Esophagus squamous epithelium (tissue), 5 donors: ENCODE results near the gene HOXA9. TPM values are rescaled to one million over a fixed set of nuclear protein-coding genes. Genes with fewer than 3 reads are reported as not detected.
A peak's percentile ranks its signal among the peaks of the same experiment; 100 is the strongest.

Experiments
- DNase-seq: peaks from one replicate; lab custom pipeline; 2025; lab: John Stamatoyannopoulos, UW
- H3K27ac ChIP-seq, 4 donors: fragments of 200-600 bp; sonication (generic); one replicate each; pipeline ENCODE4 v1.5.1; 2016 to 2019; ENCODE audit warnings: mild to moderate bottlenecking in 1 of 4
- H3K27me3 ChIP-seq, 4 donors: fragments of 200-600 bp; sonication (generic); 1 replicate in 3 of 4; 2 replicates in 1 of 4; pipeline versions ENCODE4 v1.5.1 to v1.6.0; 2017 to 2021; ENCODE audit warnings: antibody characterized with exemption in 1 of 4
- H3K36me3 ChIP-seq, 3 donors: fragments of 200-600 bp; sonication (generic); one replicate each; pipeline ENCODE4 v1.5.1; 2016 to 2019
- H3K4me1 ChIP-seq, 3 donors: fragments of 200-600 bp; sonication (generic); one replicate each; pipeline ENCODE4 v1.5.1; 2017 to 2019
- H3K4me3 ChIP-seq, 4 donors: fragments of 200-600 bp; sonication (generic); 1 replicate in 3 of 4; 2 replicates in 1 of 4; pipeline ENCODE4 v1.5.1; 2016 to 2019; ENCODE audit warnings: mild to moderate bottlenecking in 2 of 4, moderate library complexity in 1 of 4
- H3K9me3 ChIP-seq, 3 donors: fragments of 200-600 bp; sonication (generic); one replicate each; pipeline ENCODE4 v1.5.1; 2016 to 2019
- POLR2A ChIP-seq, 4 donors: fragments of 450-650 bp; IDR thresholded peaks; one replicate each; pipeline ENCODE4 v1.6.1; 2017; ENCODE audit warnings: antibody characterized with exemption in 4 of 4, mild to moderate bottlenecking in 4 of 4, moderate library complexity in 3 of 4
- WGBS, 2 donors: methylation state at CpG; one replicate each; pipeline ENCODE4 v1.1.5; 2018; 5-methylcytosine and 5-hydroxymethylcytosine counted together
- intact Hi-C: fragments of 100-400 bp; cut with DNase I; formaldehyde crosslinking; loops from one replicate; pipeline ENCODE4 v1.15.0; 2022
- total RNA-seq, 4 donors: library from RNA; depleted of rRNA; stranded (reverse); fragments of >200 nt; gene quantifications; one replicate each; pipeline ENCODE4 v1.1.0, GENCODE V29; 2016
- TF ChIP-seq, protein P1 (sequence below), 6 experiments: fragments of 450-650 bp in 4 of 6; fragments of 200-600 bp in 2 of 6; sonication (generic) in 2 of 6; IDR thresholded peaks; one replicate each; pipeline ENCODE4 v1.5.1; 2016 to 2019; ENCODE audit warnings: antibody characterized with exemption in 6 of 6, mild to moderate bottlenecking in 4 of 6, moderate library complexity in 4 of 6
- donor health status: DM: yes; HTN: yes; CAD: no.

HOXA9 gene
- total RNA-seq, 4 donors from 2014 or later = 0.57 to 1.1 TPM; not detected in 2

DNA sequence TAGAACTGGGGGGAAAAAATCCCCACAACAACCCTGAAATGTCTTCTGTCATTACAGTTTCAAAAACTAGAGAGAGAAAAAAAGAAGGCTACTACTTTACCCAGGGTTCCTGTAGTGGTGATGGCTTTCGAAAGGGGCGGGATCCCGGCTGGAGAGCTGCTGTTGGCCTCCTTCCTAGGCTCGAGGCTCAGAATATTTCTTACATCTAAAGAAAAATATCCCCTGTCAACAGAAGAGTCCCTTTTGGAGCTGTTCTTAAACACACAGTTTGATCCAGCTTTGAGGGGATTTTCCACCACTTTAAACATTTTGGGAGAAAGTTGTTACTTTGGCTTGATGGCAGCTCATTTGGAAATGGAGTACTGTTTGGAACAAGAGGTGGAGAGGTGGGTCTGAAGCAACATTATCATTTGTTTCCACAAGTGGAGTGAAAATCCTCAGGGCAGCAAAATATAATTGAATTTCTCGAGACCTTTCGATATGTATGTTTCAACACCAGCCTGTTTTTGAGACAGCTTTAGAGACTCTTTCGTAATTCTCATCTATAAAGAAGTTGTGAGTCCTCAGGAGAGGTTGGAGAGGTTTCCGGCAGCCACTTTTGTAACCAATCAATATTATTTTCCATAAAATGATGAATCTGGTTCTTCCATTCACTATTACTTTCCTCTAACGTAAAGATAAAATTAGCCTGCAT lies 29.5 kb upstream of the HOXA9 start:
- no peaks in the 10 kb centered on the region for H3K9me3 ChIP-seq
- TF ChIP-seq POLR2A (IDR thresholded peaks at IDR 0.05) = no peak
- TF ChIP-seq, protein P1, sequence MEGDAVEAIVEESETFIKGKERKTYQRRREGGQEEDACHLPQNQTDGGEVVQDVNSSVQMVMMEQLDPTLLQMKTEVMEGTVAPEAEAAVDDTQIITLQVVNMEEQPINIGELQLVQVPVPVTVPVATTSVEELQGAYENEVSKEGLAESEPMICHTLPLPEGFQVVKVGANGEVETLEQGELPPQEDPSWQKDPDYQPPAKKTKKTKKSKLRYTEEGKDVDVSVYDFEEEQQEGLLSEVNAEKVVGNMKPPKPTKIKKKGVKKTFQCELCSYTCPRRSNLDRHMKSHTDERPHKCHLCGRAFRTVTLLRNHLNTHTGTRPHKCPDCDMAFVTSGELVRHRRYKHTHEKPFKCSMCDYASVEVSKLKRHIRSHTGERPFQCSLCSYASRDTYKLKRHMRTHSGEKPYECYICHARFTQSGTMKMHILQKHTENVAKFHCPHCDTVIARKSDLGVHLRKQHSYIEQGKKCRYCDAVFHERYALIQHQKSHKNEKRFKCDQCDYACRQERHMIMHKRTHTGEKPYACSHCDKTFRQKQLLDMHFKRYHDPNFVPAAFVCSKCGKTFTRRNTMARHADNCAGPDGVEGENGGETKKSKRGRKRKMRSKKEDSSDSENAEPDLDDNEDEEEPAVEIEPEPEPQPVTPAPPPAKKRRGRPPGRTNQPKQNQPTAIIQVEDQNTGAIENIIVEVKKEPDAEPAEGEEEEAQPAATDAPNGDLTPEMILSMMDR (IDR thresholded peaks at IDR 0.05) = no peak
- WGBS, 2 donors = 39 to 41% methylated on average over 9 of the region's 9 CpGs
- H3K4me1 ChIP-seq = peaks cover 18 to 43% (median 30%) of the 10 kb centered on the region in 3 donors
- DNase-seq = no peak
- H3K36me3 ChIP-seq = no peaks in the 10 kb centered on the region
- H3K27me3 ChIP-seq = peaks cover 39 to 100% (median 73%) of the 10 kb centered on the region in 4 donors
- H3K4me3 ChIP-seq = no peak overlapping the region
- H3K27ac ChIP-seq = no peak overlapping the region
- intact Hi-C loops = loop anchor here (10.0 kb wide), 1 partner anchor 820 kb away; no protein-coding TSS in a partner anchor

DNA sequence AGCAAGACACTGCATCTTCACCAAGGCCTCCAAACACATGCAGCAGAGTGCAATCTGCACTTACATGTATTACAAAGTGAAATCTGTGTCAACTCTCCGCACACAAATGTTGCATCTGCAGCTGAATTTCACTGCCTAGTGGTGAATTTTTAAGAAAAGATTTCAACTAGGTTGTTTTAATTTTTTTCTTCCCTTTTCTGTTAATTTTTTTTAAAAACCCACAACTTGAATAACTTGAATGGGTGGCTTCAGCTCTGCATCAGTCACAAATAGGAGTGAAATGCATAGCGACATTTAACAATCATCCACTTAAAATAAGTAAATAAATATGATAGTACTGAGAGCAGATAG lies 28.6 kb upstream of the HOXA9 start:
- intact Hi-C loops = loop anchor here (10.0 kb wide), 1 partner anchor 821 kb away; no protein-coding TSS in a partner anchor
- Histone ChIP-seq H3K36me3 (no peaks in the 10 kb centered on the region), H3K4me1 (peaks cover 19 to 41% (median 29%) of the 10 kb centered on the region in 3 donors), H3K27me3 (peaks cover 42 to 100% (median 79%) of the 10 kb centered on the region in 4 donors), H3K4me3 (no peak overlapping the region), H3K9me3 (no peaks in the 10 kb centered on the region), H3K27ac (no peak overlapping the region)
- TF ChIP-seq, protein P1 (IDR thresholded peaks at IDR 0.05) = no peak
- TF ChIP-seq POLR2A (IDR thresholded peaks at IDR 0.05) = no peak
- WGBS, 2 donors = 33 to 57% methylated on average over 2 of the region's 2 CpGs
- no peak for DNase-seq

DNA sequence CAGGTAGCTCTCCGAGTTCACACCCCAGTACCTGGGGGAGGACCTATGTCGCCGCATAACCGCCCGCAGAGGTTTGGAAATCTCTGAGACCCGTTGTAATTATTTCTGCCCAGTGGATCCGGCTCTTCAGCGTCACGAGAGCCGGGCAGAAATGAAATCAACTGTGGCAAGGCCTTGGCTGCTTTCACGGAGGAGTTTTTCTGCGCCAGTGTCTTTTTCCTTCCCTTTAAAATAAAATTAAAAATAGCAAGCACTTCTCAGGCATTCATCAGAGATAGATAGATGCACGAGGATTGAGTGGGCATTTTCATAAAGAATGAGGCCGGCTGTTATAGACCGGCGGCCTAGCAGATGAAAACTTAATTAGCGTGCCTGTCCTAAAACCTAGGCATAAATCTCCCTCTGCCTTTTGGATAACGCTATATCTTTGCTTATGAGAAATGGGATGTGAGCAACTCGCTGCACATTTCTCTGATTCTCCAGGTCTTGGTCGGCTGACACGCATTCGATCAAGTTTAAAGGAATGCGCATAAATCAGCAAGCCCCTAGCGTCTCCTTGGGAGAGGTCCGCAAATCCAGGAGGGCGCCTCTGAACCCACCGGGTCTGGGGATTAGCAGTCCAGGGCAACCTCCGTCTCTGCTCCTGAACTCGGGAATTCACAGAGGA lies 28.1 kb upstream of the HOXA9 start:
- TF ChIP-seq POLR2A (IDR thresholded peaks at IDR 0.05) = no peak
- TF ChIP-seq, protein P1 (IDR thresholded peaks at IDR 0.05) = no peak
- Histone ChIP-seq H3K4me3 (peak overlapping the region in 2 of 4 donors; percentile 35 to 61), H3K27me3 (peaks cover 38 to 100% (median 79%) of the 10 kb centered on the region in 4 donors), H3K9me3 (no peaks in the 10 kb centered on the region), H3K36me3 (no peaks in the 10 kb centered on the region), H3K4me1 (peaks cover 22 to 41% (median 29%) of the 10 kb centered on the region in 3 donors), H3K27ac (no peak overlapping the region)
- 25 to 31% methylated on average over 11 to 18 of the region's 29 CpGs for WGBS, 2 donors
- no peak for DNase-seq
- intact Hi-C loops = loop anchor here (10.0 kb wide), 1 partner anchor 821 kb away; no protein-coding TSS in a partner anchor

DNA sequence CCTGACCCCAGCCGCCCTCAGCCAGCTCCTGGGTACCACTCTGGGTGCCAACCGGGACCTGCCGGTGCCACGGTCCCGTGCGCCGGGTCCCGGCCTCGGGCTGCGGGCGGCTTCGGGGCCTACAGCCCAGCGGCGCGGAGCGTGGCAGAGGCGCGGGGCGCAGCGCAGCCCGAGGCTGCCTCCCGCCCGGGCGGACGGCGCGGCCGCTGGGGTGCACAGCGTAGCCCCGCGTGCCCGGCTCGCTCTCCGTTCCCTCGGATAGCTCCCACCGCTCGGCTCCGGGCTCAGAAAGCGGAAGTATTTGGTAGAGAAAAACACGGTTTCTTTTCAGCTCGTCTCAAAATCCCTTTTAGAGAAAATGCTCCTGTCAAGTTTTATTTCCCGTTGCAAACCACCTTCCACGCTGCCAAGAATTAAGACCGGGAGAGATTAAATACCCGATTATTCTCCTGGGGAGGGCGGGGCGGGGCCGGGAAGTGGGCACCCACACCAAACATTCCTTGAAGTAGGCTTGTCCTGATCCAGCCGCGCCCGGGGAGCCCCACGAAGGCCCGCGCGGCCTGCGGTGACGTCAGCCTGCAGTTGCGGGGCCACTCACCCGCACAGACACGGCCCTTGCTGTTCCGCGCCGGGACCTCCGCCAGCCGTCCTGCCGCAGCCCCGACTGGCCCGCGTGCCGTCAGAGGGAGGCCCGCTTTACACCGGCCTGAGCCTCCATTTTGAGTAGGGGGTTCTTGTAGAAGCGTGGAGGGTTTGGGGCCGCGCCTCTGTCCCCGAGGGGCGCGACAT lies 27.4 kb upstream of the HOXA9 start:
- H3K4me3 ChIP-seq = peak overlapping the region in 3 of 4 donors; percentile 16 to 61 (median 35)
- no peak for DNase-seq
- no peaks in the 10 kb centered on the region for H3K36me3 ChIP-seq
- H3K9me3 ChIP-seq = no peaks in the 10 kb centered on the region
- H3K27ac ChIP-seq = no peak overlapping the region
- TF ChIP-seq, protein P1 (IDR thresholded peaks at IDR 0.05) = no peak
- no peak for TF ChIP-seq POLR2A (IDR thresholded peaks at IDR 0.05)
- WGBS, 2 donors = 0 to 1% methylated on average over 12 to 20 of the region's 78 CpGs
- intact Hi-C loops = loop anchor here (10.0 kb wide), 1 partner anchor 822 kb away; no protein-coding TSS in a partner anchor
- peaks cover 28 to 42% (median 29%) of the 10 kb centered on the region in 3 donors for H3K4me1 ChIP-seq
- H3K27me3 ChIP-seq = peaks cover 39 to 100% (median 80%) of the 10 kb centered on the region in 4 donors
